Measurements from ENCODE around the gene EEF1A2. TPM values are rescaled to one million over a fixed set of nuclear protein-coding genes. Genes with fewer than 3 reads are reported as not detected.
"Not testable (repeated sequence)": the region's sequence is repeated elsewhere in the genome, so short reads cannot be mapped to it uniquely, and the experiment has no call there.

The EEF1A2 gene
- total and polyA plus RNA-seq, 2 donors (not counting 3 experiments of a cell fraction or from before 2014, with no cell fraction given), result 2.7 to 3.4 TPM

- CTCF ChIA-PET, result interaction anchor here (1.1 to 1.9 kb wide), 3 partner anchors 14 to 21 kb away, joined by 3 to 13 read pairs (median 5); partner anchors contain the start of gene PTK6
- dilution Hi-C loops (cut with MboI; ENCODE audit: extremely low pct_ligation_motif_present, low sequenced_read_pairs), result no loop called here
These were observed 18.8 kb upstream of the EEF1A2 start for GRCh38 chr20:63517376-63518309.

GRCh38 chr20:63514520-63514919 is 15.6 kb upstream of the EEF1A2 start:
- BruUV-seq (replicated peaks); H3K4me2 ChIP-seq (ENCODE audit: insufficient read depth, low read length); H3K9ac ChIP-seq (replicated peaks; ENCODE audit: extremely low read depth, insufficient read depth, low read length); H2AFZ ChIP-seq (ENCODE audit: low read depth, low read length); DNase-seq (ENCODE audit: low read depth, low spot score); H3K4me3 ChIP-seq (replicated peaks in 1 of 3; ENCODE audit: insufficient read depth in 1 of 3, low read depth in 1 of 3, low read length in 3 of 3); H3K9me1 ChIP-seq (replicated peaks; ENCODE audit: control insufficient read depth, extremely low read depth, insufficient read depth, low read length); dilution Hi-C loops (cut with MboI; ENCODE audit: extremely low pct_ligation_motif_present, low sequenced_read_pairs); H3K36me3 ChIP-seq (ENCODE audit: control insufficient read depth in 2 of 2, extremely low read depth in 1 of 2, insufficient read depth in 2 of 2, low read length in 2 of 2); H3K27ac ChIP-seq (ENCODE audit: insufficient read depth, low read depth, low read length); POLR2A ChIA-PET; H3K9me3 ChIP-seq (replicated peaks; ENCODE audit: control insufficient read depth, insufficient read depth, low read length); H4K20me1 ChIP-seq (replicated peaks; ENCODE audit: control insufficient read depth, extremely low read depth, insufficient read depth, low read length); FAIRE-seq; H3K27me3 ChIP-seq (ENCODE audit: control insufficient read depth in 2 of 2, insufficient read depth in 2 of 2, low read length in 2 of 2); H3K4me1 ChIP-seq (ENCODE audit: control insufficient read depth, extremely low read depth, insufficient read depth, low read length); H3K79me2 ChIP-seq (ENCODE audit: control insufficient read depth, insufficient read depth, low read length): not testable (repeated sequence)
- CTCF ChIA-PET, result interaction anchor here (1.5 kb wide), 1 partner anchor 18 kb away, joined by 8 read pairs; no protein-coding TSS in a partner anchor
- intact Hi-C loops (cut with micrococcal nuclease), result loop anchor here (10.0 kb wide), 1 partner anchor 80 kb away; no protein-coding TSS in a partner anchor

More at GRCh38 chr20:63517376-63518309, 18.8 kb upstream of the EEF1A2 start:
- no peak overlapping the region for H3K4me3 ChIP-seq (replicated peaks in 1 of 3; ENCODE audit: insufficient read depth in 1 of 3, low read depth in 1 of 3, low read length in 3 of 3)
- intact Hi-C loops (cut with micrococcal nuclease), result loop anchor here (10.0 kb wide), 1 partner anchor 83 kb away; no protein-coding TSS in a partner anchor
- H3K27me3 ChIP-seq (ENCODE audit: control insufficient read depth in 2 of 2, insufficient read depth in 2 of 2, low read length in 2 of 2), result no peaks in the 10 kb centered on the region
- peaks cover 15% of the 10 kb centered on the region for H3K79me2 ChIP-seq (ENCODE audit: control insufficient read depth, insufficient read depth, low read length)
- peaks cover 12% of the 10 kb centered on the region for H3K4me1 ChIP-seq (ENCODE audit: control insufficient read depth, extremely low read depth, insufficient read depth, low read length)
- H3K27ac ChIP-seq (ENCODE audit: insufficient read depth, low read depth, low read length), result no peak overlapping the region
- BruUV-seq (replicated peaks), result no TSS peak
- H3K9me3 ChIP-seq (replicated peaks; ENCODE audit: control insufficient read depth, insufficient read depth, low read length), result no peaks in the 10 kb centered on the region
- H3K4me2 ChIP-seq (ENCODE audit: insufficient read depth, low read length), result no peak overlapping the region
- H3K9ac ChIP-seq (replicated peaks; ENCODE audit: extremely low read depth, insufficient read depth, low read length), result no peak overlapping the region
- TF ChIP-seq POLR2AphosphoS5 (IDR thresholded peaks at IDR 0.05; ENCODE audit: insufficient read depth, low read depth, low read length) (no peak), FOS (IDR thresholded peaks at IDR 0.05; ENCODE audit: borderline replicate concordance, insufficient read depth, low read length) (no peak), JUN (IDR thresholded peaks at IDR 0.05; ENCODE audit: borderline replicate concordance, insufficient read depth, insufficient read length, low read depth) (no peak), CTCF (IDR thresholded peaks at IDR 0.05; ENCODE audit: extremely low read depth in 1 of 2, insufficient read depth in 1 of 2, low read depth in 1 of 2, low read length in 2 of 2) (no peak), POLR2A (IDR thresholded peaks at IDR 0.05; ENCODE audit: low read depth, low read length) (no peak), GATA2 (IDR thresholded peaks at IDR 0.05; ENCODE audit: insufficient read depth, insufficient read length, low read depth, low read length) (no peak), MAX (IDR thresholded peaks at IDR 0.05; ENCODE audit: insufficient read depth, insufficient read length) (no peak), MYC (IDR thresholded peaks at IDR 0.05; ENCODE audit: low read depth, low read length) (no peak), EZH2 (IDR thresholded peaks at IDR 0.05; ENCODE audit: borderline replicate concordance, low read depth, low read length, severe bottlenecking) (no peak)
- FAIRE-seq (no peak), DNase-seq (ENCODE audit: low read depth, low spot score) (no peak)
- POLR2A ChIA-PET, result no interaction called here
- H4K20me1 ChIP-seq (replicated peaks; ENCODE audit: control insufficient read depth, extremely low read depth, insufficient read depth, low read length), result no peaks in the 10 kb centered on the region
- H2AFZ ChIP-seq (ENCODE audit: low read depth, low read length), result no peak overlapping the region
- H3K9me1 ChIP-seq (replicated peaks; ENCODE audit: control insufficient read depth, extremely low read depth, insufficient read depth, low read length), result no peaks in the 10 kb centered on the region
- peaks cover 0 to 2% of the 10 kb centered on the region in 2 experiments for H3K36me3 ChIP-seq (ENCODE audit: control insufficient read depth in 2 of 2, extremely low read depth in 1 of 2, insufficient read depth in 2 of 2, low read length in 2 of 2)

All from endothelial cell of umbilical vein (primary cell).